Measurements from ENCODE around the gene YBX3.
A peak's percentile ranks its signal among the peaks of the same experiment; 100 is the strongest.

Gene YBX3

DNA sequence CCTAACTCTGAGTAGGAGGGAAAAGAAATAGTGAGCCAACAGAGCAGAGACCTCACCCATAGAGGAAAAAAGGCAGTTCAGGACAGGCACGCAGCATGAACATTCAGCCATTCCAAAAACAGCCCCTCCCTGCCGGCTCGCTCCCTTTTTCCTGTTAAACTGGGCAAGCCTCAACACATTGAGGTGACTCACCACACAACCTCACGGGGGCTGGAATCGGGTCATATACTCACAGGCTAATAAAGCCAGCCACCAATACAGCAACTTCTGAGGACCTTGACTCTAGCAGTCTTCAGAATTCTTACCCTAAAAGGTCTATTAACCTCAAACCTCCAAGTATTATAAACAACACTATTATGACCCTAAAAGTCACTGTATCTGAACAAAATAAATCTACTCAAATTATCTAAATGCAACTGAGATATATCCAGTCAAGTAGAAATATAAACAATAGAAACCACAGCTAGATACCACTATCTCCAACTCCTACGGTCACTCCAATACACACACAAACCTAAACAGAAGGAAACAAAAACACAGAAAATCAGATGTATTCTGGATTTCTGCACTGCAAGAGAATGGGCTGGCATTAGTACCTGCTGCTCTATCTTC lies 6.3 kb downstream of the YBX3 start:
- peaks cover 2% of the 10 kb centered on the region for H3K36me3 Mint-ChIP-seq
- H3K27me3 Mint-ChIP-seq, result peaks cover 3% of the 10 kb centered on the region
- DNase-seq (ENCODE audit: low spot score in 2 of 2) (no peak), ATAC-seq (ENCODE audit: low read depth) (no peak)
- H3K9me3 Mint-ChIP-seq, result no peaks in the 10 kb centered on the region
- H3K27ac Mint-ChIP-seq, result no peak overlapping the region
- peaks cover 4% of the 10 kb centered on the region for H3K4me1 Mint-ChIP-seq
- no peak overlapping the region for H3K4me3 Mint-ChIP-seq

- peaks cover 2% of the 10 kb centered on the region for H3K36me3 Mint-ChIP-seq
- H3K4me1 Mint-ChIP-seq, result peaks cover 2% of the 10 kb centered on the region
- H3K27me3 Mint-ChIP-seq, result peaks cover 2% of the 10 kb centered on the region
- DNase-seq (ENCODE audit: low spot score in 2 of 2) (no peak), ATAC-seq (ENCODE audit: low read depth) (no peak)
- no peak overlapping the region for H3K27ac Mint-ChIP-seq
- no peak overlapping the region for H3K4me3 Mint-ChIP-seq
- H3K9me3 Mint-ChIP-seq, result no peaks in the 10 kb centered on the region
Measured at GRCh38 chr12:10716277-10716676, 6.8 kb downstream of the YBX3 start.

DNA sequence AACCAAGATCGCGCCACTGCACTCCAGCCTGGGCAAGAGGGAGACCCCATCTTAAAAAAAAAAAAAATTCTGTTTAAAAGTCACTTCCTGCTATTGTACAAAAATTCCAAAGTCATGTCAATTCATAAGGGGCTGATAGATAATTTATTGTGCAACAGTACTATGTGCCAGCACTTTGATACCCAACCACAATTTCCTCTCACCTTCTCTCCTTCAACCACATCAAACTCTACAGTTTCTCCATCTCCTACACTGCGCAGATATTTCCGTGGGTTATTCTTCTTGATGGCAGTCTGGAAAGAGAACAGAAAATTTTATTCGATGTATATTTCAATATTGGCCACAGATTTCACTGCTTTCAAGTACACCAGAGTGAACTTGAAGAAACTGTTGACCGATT lies 7.6 kb downstream of the YBX3 start:
- no peak overlapping the region for H3K4me3 Mint-ChIP-seq
- no peak overlapping the region for H3K27ac Mint-ChIP-seq
- no peaks in the 10 kb centered on the region for H3K9me3 Mint-ChIP-seq
- H3K4me1 Mint-ChIP-seq, result no peaks in the 10 kb centered on the region
- H3K27me3 Mint-ChIP-seq, result no peaks in the 10 kb centered on the region
- ATAC-seq (ENCODE audit: low read depth) (no peak), DNase-seq (ENCODE audit: low spot score in 2 of 2) (no peak)
- peaks cover 2% of the 10 kb centered on the region for H3K36me3 Mint-ChIP-seq

GRCh38 chr12:10709808-10710207 lies 13.3 kb downstream of the YBX3 start:
- Mint-ChIP-seq H3K27ac (no peak overlapping the region), H3K4me1 (peaks cover 2% of the 10 kb centered on the region), H3K4me3 (no peak overlapping the region), H3K27me3 (peaks cover 10% of the 10 kb centered on the region), H3K36me3 (peaks cover 4% of the 10 kb centered on the region), H3K9me3 (no peaks in the 10 kb centered on the region)
- DNase-seq (ENCODE audit: low spot score in 2 of 2) (no peak), ATAC-seq (ENCODE audit: low read depth) (no peak)

DNA sequence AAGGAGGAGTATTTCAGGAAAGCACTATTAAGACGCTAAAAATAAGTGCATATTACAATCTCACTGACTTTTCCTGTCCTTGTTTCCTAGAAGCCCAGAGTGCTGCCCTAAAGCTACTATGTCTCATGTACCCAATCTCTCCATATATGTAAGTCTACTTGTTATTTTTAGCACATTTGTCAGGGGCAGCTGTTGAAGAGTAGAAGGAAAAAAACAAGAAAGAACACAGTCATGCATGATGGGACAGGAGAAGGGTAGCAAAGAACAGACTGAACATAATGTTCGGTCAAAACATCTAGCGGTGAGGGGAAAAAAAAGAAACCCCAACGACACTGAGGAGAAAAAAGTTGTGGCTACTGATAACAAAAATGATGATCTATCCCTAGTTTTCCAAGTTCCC lies 14.3 kb downstream of the YBX3 start:
- peaks cover 4% of the 10 kb centered on the region for H3K36me3 Mint-ChIP-seq
- DNase-seq (ENCODE audit: low spot score in 2 of 2), result no peak

GRCh38 chr12:10705655-10706054 lies 17.5 kb downstream of the YBX3 start:
- Mint-ChIP-seq H3K4me3 (no peak overlapping the region), H3K4me1 (peaks cover 5% of the 10 kb centered on the region), H3K9me3 (no peaks in the 10 kb centered on the region), H3K27ac (no peak overlapping the region), H3K27me3 (peaks cover 10% of the 10 kb centered on the region), H3K36me3 (peaks cover 4% of the 10 kb centered on the region)
- DNase-seq (ENCODE audit: low spot score in 2 of 2) (no peak), ATAC-seq (ENCODE audit: low read depth) (no peak)

More for the DNA sequence above, 14.3 kb downstream of the YBX3 start:
- Mint-ChIP-seq H3K4me1 (peaks cover 2% of the 10 kb centered on the region), H3K27ac (no peak overlapping the region), H3K9me3 (no peaks in the 10 kb centered on the region), H3K27me3 (peaks cover 10% of the 10 kb centered on the region), H3K4me3 (no peak overlapping the region)
- no peak for ATAC-seq (ENCODE audit: low read depth)

- Mint-ChIP-seq H3K4me3 (no peak overlapping the region), H3K27ac (no peak overlapping the region), H3K4me1 (peaks cover 3% of the 10 kb centered on the region), H3K9me3 (no peaks in the 10 kb centered on the region), H3K27me3 (no peaks in the 10 kb centered on the region), H3K36me3 (no peaks in the 10 kb centered on the region)
- DNase-seq (ENCODE audit: low spot score in 2 of 2), result no peak
- ATAC-seq (ENCODE audit: low read depth), result no peak
Measured at GRCh38 chr12:10701843-10702242, 21.3 kb downstream of the YBX3 start.

DNA sequence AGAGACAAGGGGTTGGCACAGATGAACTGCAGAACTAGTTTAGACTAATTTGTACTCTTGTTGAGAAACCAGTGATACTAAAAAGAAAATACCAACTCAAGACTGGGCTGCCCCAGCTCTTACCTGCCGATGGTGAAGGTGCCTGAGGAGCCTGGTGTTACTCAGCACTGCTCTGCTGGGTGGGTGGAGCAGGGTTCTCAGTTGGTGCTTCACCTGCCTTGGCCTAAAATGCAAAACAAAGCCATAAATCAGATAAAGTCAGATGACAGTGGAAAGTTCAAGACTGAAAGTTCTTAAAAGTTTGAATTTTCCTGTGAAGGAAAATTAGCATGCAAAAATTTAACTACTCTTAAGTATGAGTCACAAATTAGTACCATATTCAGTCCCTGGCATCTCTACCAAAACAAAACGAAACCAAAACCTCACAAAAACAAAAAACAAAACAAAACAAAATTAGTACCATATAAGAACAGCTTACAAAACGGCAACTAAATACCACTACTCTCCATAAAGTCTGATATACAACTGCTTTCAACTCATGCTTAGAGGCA lies 21.9 kb downstream of the YBX3 start:
- Mint-ChIP-seq H3K4me3 (no peak overlapping the region), H3K4me1 (peaks cover 3% of the 10 kb centered on the region), H3K27ac (no peak overlapping the region), H3K9me3 (no peaks in the 10 kb centered on the region), H3K36me3 (no peaks in the 10 kb centered on the region), H3K27me3 (no peaks in the 10 kb centered on the region)
- DNase-seq (ENCODE audit: low spot score in 2 of 2), result no peak
- ATAC-seq (ENCODE audit: low read depth), result peak; percentile 17

- DNase-seq (ENCODE audit: low spot score in 2 of 2), result no peak
- no peak for ATAC-seq (ENCODE audit: low read depth)
- Mint-ChIP-seq H3K27ac (no peak overlapping the region), H3K36me3 (no peaks in the 10 kb centered on the region), H3K4me1 (peaks cover 3% of the 10 kb centered on the region), H3K27me3 (no peaks in the 10 kb centered on the region), H3K9me3 (no peaks in the 10 kb centered on the region), H3K4me3 (no peak overlapping the region)
Measured at GRCh38 chr12:10700581-10700980, 22.5 kb downstream of the YBX3 start.

GRCh38 chr12:10697862-10698261 lies 25.3 kb downstream of the YBX3 start:
- DNase-seq (ENCODE audit: low spot score in 2 of 2) (no peak), ATAC-seq (ENCODE audit: low read depth) (no peak)
- H3K4me1 Mint-ChIP-seq, result peaks cover 3% of the 10 kb centered on the region
- H3K4me3 Mint-ChIP-seq, result no peak overlapping the region
- no peaks in the 10 kb centered on the region for H3K36me3 Mint-ChIP-seq
- no peak overlapping the region for H3K27ac Mint-ChIP-seq
- H3K27me3 Mint-ChIP-seq, result no peaks in the 10 kb centered on the region
- H3K9me3 Mint-ChIP-seq, result no peaks in the 10 kb centered on the region

DNA sequence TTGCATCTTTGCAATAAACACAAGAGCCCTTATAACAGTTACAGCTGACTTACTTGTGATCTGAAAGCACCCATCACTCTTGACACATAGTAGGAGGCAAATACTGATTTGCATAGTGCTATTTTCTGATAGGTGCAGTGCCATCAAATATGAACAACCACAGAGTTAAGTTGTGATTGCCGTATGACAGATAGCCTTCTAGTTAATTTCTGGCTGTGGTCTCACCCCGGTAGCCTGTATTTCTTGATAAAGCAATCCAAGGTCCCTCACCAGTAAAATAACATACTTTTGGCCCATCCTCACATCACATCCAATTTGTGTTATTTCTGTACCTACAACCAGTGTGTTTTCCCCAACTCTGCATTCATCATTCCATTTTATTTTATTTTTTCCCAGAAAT lies 26.0 kb downstream of the YBX3 start:
- Mint-ChIP-seq H3K4me1 (peaks cover 3% of the 10 kb centered on the region), H3K27ac (no peak overlapping the region), H3K36me3 (no peaks in the 10 kb centered on the region), H3K9me3 (no peaks in the 10 kb centered on the region), H3K27me3 (no peaks in the 10 kb centered on the region), H3K4me3 (no peak overlapping the region)
- ATAC-seq (ENCODE audit: low read depth), result no peak
- DNase-seq (ENCODE audit: low spot score in 2 of 2), result no peak

- Mint-ChIP-seq H3K27ac (no peak overlapping the region), H3K27me3 (peaks cover 3% of the 10 kb centered on the region), H3K4me3 (no peak overlapping the region), H3K4me1 (no peaks in the 10 kb centered on the region), H3K36me3 (no peaks in the 10 kb centered on the region), H3K9me3 (peaks cover 6% of the 10 kb centered on the region)
- DNase-seq (ENCODE audit: low spot score in 2 of 2) (no peak), ATAC-seq (ENCODE audit: low read depth) (no peak)
Measured at GRCh38 chr12:10690906-10691305, 32.2 kb downstream of the YBX3 start.

DNA sequence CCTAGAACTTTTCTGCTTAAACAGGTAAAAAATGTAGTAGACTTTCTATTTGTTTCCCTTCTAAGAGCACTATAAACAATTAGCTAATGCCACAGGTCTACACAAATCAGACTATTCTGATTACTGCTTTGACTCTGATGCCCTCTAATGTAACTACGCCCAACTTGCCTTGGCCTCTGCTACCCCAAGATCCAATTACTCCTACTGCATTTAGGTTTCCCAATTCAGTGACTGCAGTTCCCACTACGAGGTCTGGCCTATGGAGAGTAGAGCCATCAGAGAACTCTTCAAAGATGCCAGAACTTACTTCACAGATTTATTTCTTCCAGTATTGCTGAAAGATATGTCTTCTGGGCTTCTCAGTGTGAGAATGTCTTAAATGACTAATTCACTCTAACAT lies 34.0 kb downstream of the YBX3 start:
- Mint-ChIP-seq H3K27ac (no peak overlapping the region), H3K9me3 (peaks cover 6% of the 10 kb centered on the region), H3K36me3 (no peaks in the 10 kb centered on the region), H3K27me3 (peaks cover 7% of the 10 kb centered on the region), H3K4me3 (no peak overlapping the region), H3K4me1 (no peaks in the 10 kb centered on the region)
- no peak for DNase-seq (ENCODE audit: low spot score in 2 of 2)
- no peak for ATAC-seq (ENCODE audit: low read depth)

DNA sequence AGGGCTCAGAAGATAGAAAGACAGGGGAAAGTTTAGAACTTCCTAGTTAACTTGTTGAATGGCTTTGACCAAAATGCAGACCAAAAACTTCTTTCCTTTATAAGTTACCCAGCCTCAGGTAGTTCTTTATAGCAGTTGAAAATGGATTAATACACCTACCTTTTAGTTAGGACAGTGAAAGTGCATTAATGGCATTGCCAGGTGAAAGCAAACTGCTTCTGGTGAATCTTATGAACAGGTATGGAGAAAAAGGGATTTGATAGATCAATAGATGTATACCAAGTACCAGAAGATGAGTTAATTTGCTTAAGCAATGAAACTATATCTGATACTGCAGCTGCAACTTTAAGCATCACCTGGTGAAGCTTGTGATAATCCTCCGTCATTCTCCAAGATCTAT lies 35.1 kb downstream of the YBX3 start:
- Mint-ChIP-seq H3K9me3 (peaks cover 6% of the 10 kb centered on the region), H3K27ac (no peak overlapping the region), H3K4me3 (no peak overlapping the region), H3K27me3 (peaks cover 7% of the 10 kb centered on the region), H3K4me1 (no peaks in the 10 kb centered on the region), H3K36me3 (no peaks in the 10 kb centered on the region)
- DNase-seq (ENCODE audit: low spot score in 2 of 2) (no peak), ATAC-seq (ENCODE audit: low read depth) (no peak)

DNA sequence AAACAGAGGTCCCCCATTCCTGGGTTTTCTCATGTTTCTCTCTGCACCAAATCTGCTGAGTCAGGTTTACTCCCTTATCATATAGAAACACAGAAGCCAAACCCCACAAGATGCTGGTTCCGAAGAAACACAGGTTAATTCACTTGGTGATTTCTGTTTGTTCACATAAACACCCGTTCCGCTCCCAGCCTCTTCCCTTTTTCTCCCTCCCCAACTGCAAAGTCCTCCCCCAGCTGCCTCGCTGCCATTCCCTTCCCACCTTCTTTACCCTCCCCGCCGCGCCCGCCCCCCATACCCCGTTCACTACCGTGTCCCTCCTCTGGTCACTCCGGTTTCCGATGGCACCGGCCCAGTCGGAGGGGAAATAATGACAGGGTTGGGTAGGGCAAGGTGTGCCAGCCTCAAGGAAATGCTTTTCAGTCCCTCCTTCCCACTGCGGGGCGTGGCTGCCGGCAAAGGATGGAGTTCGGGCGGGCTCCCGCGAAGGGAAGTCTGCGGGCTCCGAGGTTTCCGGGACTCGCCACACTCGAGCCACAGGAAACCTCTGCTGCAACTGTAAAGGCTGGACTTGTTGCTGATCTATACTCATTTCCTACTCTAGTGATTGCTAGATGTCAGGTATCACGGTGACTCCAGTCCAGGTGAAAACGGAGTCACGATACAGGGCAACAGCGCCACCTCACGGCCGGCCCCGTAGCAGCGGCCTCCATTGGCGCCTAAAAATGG lies 49.3 kb downstream of the YBX3 start, which contains the start of gene STYK1:
Gene STYK1 (minus strand): TSS at position 394 of the 726 bp plus-strand sequence. CDS start 39,434 bp downstream, outside the sequence.
- Mint-ChIP-seq H3K9me3 (peaks cover 3% of the 10 kb centered on the region), H3K4me1 (peaks cover 11% of the 10 kb centered on the region), H3K27ac (no peak within 1 kb of the TSS), H3K4me3 (peak within 1 kb of the TSS; percentile 66), H3K27me3 (peaks cover 25% of the 10 kb centered on the region), H3K36me3 (no peaks in the 10 kb centered on the region)
- DNase-seq (ENCODE audit: low spot score in 2 of 2), result peak; percentile 4 to 40
- peak; percentile 69 for ATAC-seq (ENCODE audit: low read depth)
